NCI-H460 (cell line): ENCODE measurements around the gene MAP3K20. TPM values are rescaled to one million over a fixed set of nuclear protein-coding genes. Genes with fewer than 3 reads are reported as not detected.
"Not testable (repeated sequence)": the region's sequence is repeated elsewhere in the genome, so short reads cannot be mapped to it uniquely, and the experiment has no call there.

Experiments
- DNase-seq: peaks from one replicate; pipeline ENCODE4 v3.0.0-alpha.2; 2016; ENCODE audit warnings: low read depth; ENCODE audit errors: extremely low read depth
- polyA plus RNA-seq: library from polyadenylated mRNA; depleted of rRNA; stranded (reverse); fragments of >200 nt; gene quantifications from 2 replicates; pipeline ENCODE4 v1.2.3, GENCODE V29; 2014; cell fraction: nucleus; rRNA removed
- total RNA-seq: library from RNA; depleted of rRNA; stranded (reverse); fragments of >200 nt; shearing (Covaris generic); gene quantifications from 2 replicates; pipeline ENCODE4 v1.2.3, GENCODE V29; 2014; rRNA removed

The MAP3K20 gene
- total RNA-seq = 49.6 and 54.6 TPM in 2 replicates
- polyA plus RNA-seq = 18.5 and 24.9 TPM in 2 replicates

- DNase-seq = peak; percentile 66
Measured at GRCh38 chr2:173075781-173076580, at the start of gene MAP3K20. TSS of gene MAP3K20 (plus strand) at chr2:173075846. CDS start at chr2:173091032, 15,186 bp downstream.

GRCh38 chr2:173026479-173026878 is 49.2 kb upstream of the MAP3K20 start:
- no peak for DNase-seq

- peak; percentile 80 for DNase-seq
Measured at GRCh38 chr2:173027181-173028128, 48.2 kb upstream of the MAP3K20 start.

GRCh38 chr2:173028141-173028540 is 47.5 kb upstream of the MAP3K20 start:
- no peak for DNase-seq

- no peak for DNase-seq
Measured at GRCh38 chr2:173028671-173029070, 47.0 kb upstream of the MAP3K20 start.

GRCh38 chr2:173030561-173031490 is 44.8 kb upstream of the MAP3K20 start:
- no peak for DNase-seq

GRCh38 chr2:173032032-173032431 is 43.6 kb upstream of the MAP3K20 start:
- DNase-seq = no peak

GRCh38 chr2:173033084-173033483 is 42.6 kb upstream of the MAP3K20 start:
- DNase-seq = no peak

- no peak for DNase-seq
Measured at GRCh38 chr2:173034143-173034542, 41.5 kb upstream of the MAP3K20 start.

- no peak for DNase-seq
Measured at GRCh38 chr2:173037245-173038120, 38.2 kb upstream of the MAP3K20 start.

GRCh38 chr2:173038257-173038656 is 37.4 kb upstream of the MAP3K20 start:
- DNase-seq = not testable (repeated sequence)

GRCh38 chr2:173040729-173041128 is 34.9 kb upstream of the MAP3K20 start:
- DNase-seq = no peak

- no peak for DNase-seq
Measured at GRCh38 chr2:173043476-173043875, 32.2 kb upstream of the MAP3K20 start.

GRCh38 chr2:173043897-173044519 is 31.6 kb upstream of the MAP3K20 start:
- DNase-seq = no peak

GRCh38 chr2:173044686-173045085 is 31.0 kb upstream of the MAP3K20 start:
- DNase-seq = no peak

GRCh38 chr2:173045181-173045580 is 30.5 kb upstream of the MAP3K20 start:
- no peak for DNase-seq

- no peak for DNase-seq
Measured at GRCh38 chr2:173048522-173048896, 27.1 kb upstream of the MAP3K20 start.

GRCh38 chr2:173048897-173049661 is 26.6 kb upstream of the MAP3K20 start:
- DNase-seq = peak; percentile 93
